GM12891 (cell line): ENCODE results near the gene B4GALT5.

Source experiments
- PAX5 ChIP-seq: IDR thresholded peaks from 2 replicates; pipeline ENCODE4 v1.6.1; 2011; ENCODE audit warnings: low read length, moderate library complexity, mild to moderate bottlenecking; ENCODE audit not compliant: insufficient read depth, severe bottlenecking
- POLR2A ChIP-seq: IDR thresholded peaks from 2 replicates; pipeline ENCODE4 v1.6.1; 2011; ENCODE audit warnings: low read depth, low read length, control low read depth
- POLR2AphosphoS5 ChIP-seq: IDR thresholded peaks from 2 replicates; pipeline ENCODE4 v1.6.1; 2011; ENCODE audit warnings: low read depth, low read length, control low read depth
- POU2F2 ChIP-seq: IDR thresholded peaks from 2 replicates; pipeline ENCODE4 v1.6.1; 2011; ENCODE audit warnings: low read depth, mild to moderate bottlenecking, control low read depth, low read length, moderate library complexity
- SPI1 ChIP-seq: IDR thresholded peaks from 2 replicates; pipeline ENCODE4 v1.6.1; 2011; ENCODE audit warnings: low read depth, low read length, control low read depth
- TAF1 ChIP-seq: IDR thresholded peaks from 2 replicates; pipeline ENCODE4 v1.6.1; 2011; ENCODE audit warnings: low read depth, low read length, control low read depth

GRCh38 chr20:49657118-49657901 lies 56.4 kb downstream of the B4GALT5 start:
- TF ChIP-seq POLR2A (no peak), TAF1 (no peak), POLR2AphosphoS5 (no peak), POU2F2 (no peak), PAX5 (no peak), SPI1 (no peak)
